ENCODE data around the gene LSM11.
"Not testable (repeated sequence)": the region's sequence is repeated elsewhere in the genome, so short reads cannot be mapped to it uniquely, and the experiment has no call there.

Gene LSM11

DNA sequence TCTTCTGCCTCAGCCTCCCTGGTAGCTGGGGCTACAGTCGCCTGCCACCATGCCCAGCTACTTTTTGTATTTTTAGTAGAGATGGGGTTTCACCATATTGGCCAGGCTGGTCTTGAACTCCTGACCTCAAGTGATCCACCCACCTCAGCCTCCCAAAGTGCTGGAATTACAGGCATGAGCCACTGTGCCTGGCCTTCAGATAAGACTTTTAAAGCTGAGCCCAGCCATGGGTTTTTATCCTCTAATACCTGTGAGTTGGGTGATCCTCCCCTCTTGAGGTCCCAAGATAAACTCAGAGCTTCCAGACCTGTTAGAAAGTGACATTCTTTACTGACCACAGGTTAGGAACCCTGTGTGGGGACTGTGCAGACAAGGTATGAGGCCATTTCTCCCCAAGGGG is 15.7 kb upstream of the LSM11 start:
- H3K27ac Mint-ChIP-seq; DNase-seq (ENCODE audit: low spot score in 2 of 2); ATAC-seq; H3K9me3 Mint-ChIP-seq; H3K4me3 Mint-ChIP-seq: not testable (repeated sequence)
- Mint-ChIP-seq H3K36me3 (peaks cover 17% of the 10 kb centered on the region), H3K4me1 (peaks cover 24% of the 10 kb centered on the region)

DNA sequence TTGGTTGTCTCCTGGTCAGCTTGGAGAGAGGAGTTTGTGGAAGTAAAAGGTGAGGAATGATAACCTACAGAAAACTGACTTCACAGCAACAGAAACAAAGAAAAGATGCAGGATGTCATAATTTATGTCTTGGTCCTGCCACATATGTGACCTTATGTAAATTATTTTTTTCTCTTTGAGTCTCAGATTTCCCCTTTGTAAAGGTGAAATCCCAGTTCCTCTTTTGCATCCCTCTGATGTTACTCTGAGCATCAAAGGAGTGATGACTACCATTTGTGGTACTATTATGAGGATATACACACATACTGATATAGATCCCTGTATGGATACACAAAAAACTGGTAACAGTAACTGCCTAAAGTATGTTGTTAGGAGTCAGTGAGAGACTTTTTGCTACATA is 13.7 kb upstream of the LSM11 start:
- no peaks in the 10 kb centered on the region for H3K9me3 Mint-ChIP-seq
- ATAC-seq (peak; percentile 45), DNase-seq (ENCODE audit: low spot score in 2 of 2) (no peak)
- peaks cover 26% of the 10 kb centered on the region for H3K4me1 Mint-ChIP-seq
- H3K27ac Mint-ChIP-seq: no peak overlapping the region
- H3K4me3 Mint-ChIP-seq: peak overlapping the region; percentile 88
- peaks cover 34% of the 10 kb centered on the region for H3K36me3 Mint-ChIP-seq

DNA sequence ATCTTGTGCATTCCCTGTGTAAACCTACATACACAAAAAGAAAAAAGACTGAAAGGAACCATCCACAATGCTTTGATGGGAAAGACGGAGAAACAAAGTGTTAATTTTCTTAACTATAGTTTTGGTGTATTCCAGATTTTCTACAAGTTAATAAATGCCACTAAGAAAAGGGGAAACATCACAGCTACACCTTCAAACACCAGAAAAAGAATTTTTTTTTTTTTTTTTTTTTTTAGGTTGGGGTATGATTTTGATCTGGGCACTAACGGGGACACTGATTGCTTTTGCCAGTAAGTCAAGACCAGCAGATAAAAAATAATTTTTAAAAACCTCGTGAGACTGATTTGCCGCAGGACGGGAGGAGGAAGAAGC is 12.6 kb upstream of the LSM11 start:
- Mint-ChIP-seq H3K4me1 (peaks cover 26% of the 10 kb centered on the region), H3K36me3 (peaks cover 44% of the 10 kb centered on the region), H3K4me3 (peak overlapping the region; percentile 88), H3K27ac (peak overlapping the region; percentile 96), H3K9me3 (no peaks in the 10 kb centered on the region)
- ATAC-seq (no peak), DNase-seq (ENCODE audit: low spot score in 2 of 2) (no peak)

DNA sequence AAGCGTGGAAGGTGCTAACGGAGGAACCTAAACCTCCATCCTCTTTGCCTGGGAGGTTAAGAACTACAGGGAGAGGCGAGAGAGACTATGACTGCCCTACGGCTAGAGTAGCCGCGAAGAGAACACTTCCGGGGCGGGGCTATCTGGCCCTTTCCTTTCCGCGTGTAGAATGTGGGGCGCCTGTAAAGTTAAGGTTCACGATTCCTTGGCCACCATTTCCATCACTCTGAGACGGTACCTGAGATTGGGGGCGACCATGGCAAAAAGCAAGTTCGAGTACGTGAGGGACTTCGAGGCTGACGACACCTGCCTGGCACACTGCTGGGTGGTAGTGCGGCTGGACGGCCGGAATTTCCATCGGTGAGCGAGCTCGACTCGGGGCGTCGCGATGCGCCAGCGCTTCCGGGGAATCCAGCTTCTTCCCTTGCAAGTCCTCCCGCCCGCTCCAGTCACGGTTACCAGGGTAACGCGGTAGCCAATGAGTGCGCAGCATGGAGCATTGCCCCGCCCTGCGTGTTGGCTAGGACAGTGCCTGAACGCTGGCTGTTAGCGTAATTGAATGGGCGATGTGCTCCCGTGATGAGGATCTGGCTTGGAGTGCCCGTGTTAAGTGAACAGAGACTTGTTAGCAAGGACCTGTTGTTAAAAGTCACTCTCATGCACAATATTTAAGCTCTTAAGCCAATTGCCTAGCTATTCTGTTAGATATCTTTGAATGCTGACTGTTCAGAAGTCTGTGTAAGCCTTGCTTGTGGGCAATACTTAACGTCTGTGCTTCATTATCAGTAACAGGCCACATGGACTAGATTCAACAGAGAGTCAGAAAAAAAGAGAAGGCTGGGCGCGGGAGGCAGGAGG is 12.0 kb upstream of the LSM11 start, which contains the start of gene THG1L:
Gene THG1L, plus strand, starts transcription at position 149 of the 858 bp plus-strand sequence. Its CDS starts 21 bp downstream, at position 170.
- Mint-ChIP-seq H3K9me3 (no peaks in the 10 kb centered on the region), H3K36me3 (peaks cover 51% of the 10 kb centered on the region), H3K4me3 (peak within 1 kb of the TSS; percentile 88), H3K4me1 (peaks cover 26% of the 10 kb centered on the region), H3K27ac (peak within 1 kb of the TSS; percentile 96)
- DNase-seq (ENCODE audit: low spot score in 2 of 2) (peak; percentile 97 to 100), ATAC-seq (peak; percentile 99)

DNA sequence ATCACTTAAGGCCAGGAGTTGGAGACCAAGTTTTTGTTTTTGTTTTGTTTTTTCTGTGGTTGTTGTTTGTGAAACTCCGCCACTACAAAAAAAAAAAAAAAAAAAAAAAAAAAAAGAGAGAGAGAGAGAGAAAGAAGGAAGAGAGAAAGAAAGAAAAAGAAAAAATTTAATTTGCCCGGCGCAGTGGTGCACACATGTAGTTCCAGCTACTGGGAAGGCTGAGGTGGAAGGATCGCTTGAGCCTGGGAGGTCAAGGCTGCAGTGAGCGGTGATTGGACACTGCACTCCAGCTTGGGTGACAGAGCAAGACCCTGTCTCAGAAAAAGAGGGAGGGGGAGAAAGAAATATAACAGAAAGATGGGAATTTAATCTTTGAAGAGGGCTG is 11.4 kb upstream of the LSM11 start:
- Mint-ChIP-seq H3K27ac (no peak overlapping the region), H3K4me1 (peaks cover 26% of the 10 kb centered on the region), H3K4me3 (peak overlapping the region; percentile 88), H3K36me3 (peaks cover 57% of the 10 kb centered on the region), H3K9me3 (no peaks in the 10 kb centered on the region)
- ATAC-seq: no peak
- no peak for DNase-seq (ENCODE audit: low spot score in 2 of 2)

DNA sequence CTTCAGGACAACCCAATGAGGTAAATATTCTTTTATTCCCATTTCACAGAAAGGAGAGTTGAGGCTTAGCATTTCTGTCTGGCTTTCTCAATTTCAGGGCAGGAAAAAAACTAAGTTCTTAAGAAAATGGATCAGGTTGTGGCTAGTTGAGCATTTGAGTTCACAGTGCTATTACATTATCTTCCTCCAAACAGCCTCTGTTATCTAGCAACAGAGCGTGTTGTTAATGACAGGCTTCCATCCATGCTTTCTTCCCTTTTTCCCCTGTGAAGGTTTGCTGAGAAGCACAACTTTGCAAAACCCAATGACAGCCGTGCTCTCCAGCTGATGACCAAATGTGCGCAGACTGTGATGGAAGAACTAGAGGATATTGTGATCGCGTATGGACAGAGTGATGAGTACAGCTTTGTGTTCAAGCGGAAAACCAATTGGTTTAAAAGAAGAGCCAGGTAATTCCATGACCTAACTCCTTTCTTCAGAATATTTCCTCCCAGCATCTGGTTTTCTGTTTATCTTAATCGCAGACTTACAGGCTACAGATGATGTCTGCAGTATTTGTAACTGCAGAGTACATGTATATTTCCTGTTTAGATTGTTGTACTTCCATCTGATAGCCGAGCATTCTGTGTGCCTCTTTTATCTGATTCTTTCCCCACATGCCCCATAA is 10.8 kb upstream of the LSM11 start:
- Mint-ChIP-seq H3K4me3 (no peak overlapping the region), H3K36me3 (peaks cover 63% of the 10 kb centered on the region), H3K4me1 (peaks cover 26% of the 10 kb centered on the region), H3K9me3 (no peaks in the 10 kb centered on the region), H3K27ac (no peak overlapping the region)
- ATAC-seq (no peak), DNase-seq (ENCODE audit: low spot score in 2 of 2) (no peak)

DNA sequence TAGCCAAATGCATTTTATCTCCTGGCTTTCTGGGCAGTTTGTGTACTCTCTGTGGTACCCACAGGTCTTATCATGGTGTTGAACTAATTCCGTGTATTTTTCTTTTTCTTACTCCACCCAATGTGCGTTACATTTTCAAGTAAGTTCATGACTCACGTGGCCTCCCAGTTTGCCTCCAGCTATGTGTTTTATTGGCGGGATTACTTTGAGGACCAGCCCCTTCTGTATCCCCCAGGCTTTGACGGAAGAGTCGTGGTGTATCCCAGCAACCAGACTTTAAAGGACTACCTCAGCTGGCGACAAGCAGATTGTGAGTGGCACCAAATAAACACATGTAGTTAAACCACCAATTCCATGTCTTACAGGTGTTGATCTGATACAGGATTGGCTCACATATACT is 9.1 kb upstream of the LSM11 start:
- no peak overlapping the region for H3K27ac Mint-ChIP-seq
- DNase-seq (ENCODE audit: low spot score in 2 of 2) (no peak), ATAC-seq (no peak)
- H3K4me3 Mint-ChIP-seq: no peak overlapping the region
- H3K4me1 Mint-ChIP-seq: peaks cover 26% of the 10 kb centered on the region
- H3K9me3 Mint-ChIP-seq: no peaks in the 10 kb centered on the region
- H3K36me3 Mint-ChIP-seq: peaks cover 80% of the 10 kb centered on the region

DNA sequence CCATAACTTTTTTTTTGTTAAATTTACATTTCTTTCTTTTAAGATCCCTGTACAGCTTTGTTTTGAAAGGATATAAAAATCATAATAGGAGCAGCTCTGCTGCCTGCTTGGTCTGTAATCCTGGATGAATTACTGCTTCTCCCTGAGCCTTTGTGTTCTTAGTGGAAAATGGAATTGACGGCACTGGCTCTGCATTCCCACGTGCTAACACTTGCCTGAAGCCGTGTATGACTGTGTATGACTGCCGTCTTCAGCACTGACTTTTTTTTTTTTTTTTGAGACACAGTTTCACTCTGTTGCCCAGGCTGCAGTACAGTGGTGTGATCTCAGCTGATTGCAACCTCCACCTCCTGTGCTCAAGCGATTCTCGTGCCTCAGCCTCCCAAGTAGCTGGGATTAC is 7.5 kb upstream of the LSM11 start:
- Mint-ChIP-seq H3K27ac (no peak overlapping the region), H3K4me3 (no peak overlapping the region), H3K4me1 (peaks cover 20% of the 10 kb centered on the region), H3K9me3 (no peaks in the 10 kb centered on the region), H3K36me3 (peaks cover 84% of the 10 kb centered on the region)
- no peak for DNase-seq (ENCODE audit: low spot score in 2 of 2)
- no peak for ATAC-seq

DNA sequence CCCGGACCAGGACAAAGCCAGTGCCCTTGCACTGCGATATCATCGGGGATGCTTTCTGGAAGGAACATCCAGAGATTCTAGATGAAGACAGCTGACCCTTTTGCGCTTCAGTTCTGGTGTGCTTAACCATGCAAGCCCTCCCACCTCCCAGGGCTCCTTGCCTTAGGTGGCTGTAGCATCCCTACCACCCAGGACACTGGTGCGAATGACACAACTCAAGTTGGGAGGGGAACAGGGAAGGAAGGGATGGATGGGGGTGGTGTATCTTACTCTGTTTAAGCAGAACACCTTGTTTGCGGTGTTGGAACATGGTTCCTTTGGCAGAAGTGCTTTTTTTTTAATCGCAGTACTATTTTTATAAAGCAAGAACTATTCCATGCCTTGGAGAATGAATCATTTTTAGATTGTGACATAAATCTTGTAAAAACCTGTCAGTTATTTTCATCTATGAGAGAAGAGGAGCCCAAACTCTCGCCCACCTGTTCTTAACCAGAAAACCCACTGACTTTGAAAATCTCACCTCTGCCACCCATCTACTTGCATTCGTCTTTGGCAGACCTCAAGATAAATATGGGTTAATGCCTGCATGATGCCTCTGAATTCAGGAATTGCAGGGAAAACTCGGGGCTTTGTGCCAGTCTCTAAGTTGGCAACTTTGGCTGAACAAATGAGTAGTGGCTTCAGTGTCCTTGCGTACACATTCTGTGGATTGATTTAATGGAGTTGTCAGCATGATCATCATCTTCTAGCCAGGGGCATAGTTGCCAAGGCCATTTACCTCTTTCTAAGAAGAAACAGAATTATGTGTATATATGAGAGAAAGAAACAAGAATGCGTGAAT is 3.9 kb upstream of the LSM11 start:
- Mint-ChIP-seq H3K36me3 (peaks cover 53% of the 10 kb centered on the region), H3K9me3 (no peaks in the 10 kb centered on the region), H3K4me1 (peaks cover 6% of the 10 kb centered on the region), H3K27ac (no peak overlapping the region), H3K4me3 (no peak overlapping the region)
- no peak for DNase-seq (ENCODE audit: low spot score in 2 of 2)
- no peak for ATAC-seq

DNA sequence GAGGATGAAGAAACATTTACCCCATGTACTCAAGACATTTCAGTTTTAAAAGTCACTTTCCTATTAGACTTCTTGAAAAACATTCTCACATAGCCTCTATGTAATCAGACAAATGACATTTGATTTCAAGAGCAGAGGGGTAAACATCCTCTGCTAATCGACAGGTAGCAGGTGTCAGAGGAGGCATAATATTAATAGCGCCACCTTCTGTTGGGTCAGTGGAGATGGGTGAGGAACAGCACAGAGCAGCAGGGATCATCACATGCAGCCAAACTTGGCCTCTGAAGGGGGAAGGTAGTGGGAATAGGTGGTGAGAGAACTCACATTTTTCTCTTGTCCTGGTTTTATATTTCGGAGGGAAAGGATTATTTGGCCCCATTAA is 3.3 kb upstream of the LSM11 start:
- no peaks in the 10 kb centered on the region for H3K9me3 Mint-ChIP-seq
- H3K36me3 Mint-ChIP-seq: peaks cover 47% of the 10 kb centered on the region
- H3K4me3 Mint-ChIP-seq: no peak overlapping the region
- ATAC-seq: peak; percentile 31
- H3K27ac Mint-ChIP-seq: no peak overlapping the region
- H3K4me1 Mint-ChIP-seq: peaks cover 11% of the 10 kb centered on the region
- no peak for DNase-seq (ENCODE audit: low spot score in 2 of 2)

DNA sequence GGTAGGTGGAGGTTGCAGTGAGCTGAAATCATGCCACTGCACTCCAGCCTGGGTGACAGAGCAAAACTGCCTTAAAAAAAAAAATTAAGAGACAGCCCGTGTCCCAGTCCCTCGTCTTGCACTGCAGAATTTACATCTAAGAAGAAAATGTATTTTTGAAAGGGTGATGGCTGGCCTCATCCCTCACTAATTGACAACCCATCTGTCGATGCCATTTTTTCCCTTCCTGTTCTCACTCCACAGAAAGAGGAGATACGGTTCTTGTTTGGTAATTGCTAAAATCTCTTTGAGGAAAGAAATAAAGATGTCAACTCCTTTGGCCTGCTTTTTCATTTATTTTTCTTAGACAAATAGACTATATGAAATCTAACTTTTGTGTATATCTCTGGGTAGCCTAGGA is 2.4 kb upstream of the LSM11 start:
- ATAC-seq (no peak), DNase-seq (ENCODE audit: low spot score in 2 of 2) (no peak)
- H3K27ac Mint-ChIP-seq: no peak overlapping the region
- H3K9me3 Mint-ChIP-seq: no peaks in the 10 kb centered on the region
- H3K4me1 Mint-ChIP-seq: peaks cover 17% of the 10 kb centered on the region
- H3K4me3 Mint-ChIP-seq: no peak overlapping the region
- H3K36me3 Mint-ChIP-seq: peaks cover 38% of the 10 kb centered on the region

DNA sequence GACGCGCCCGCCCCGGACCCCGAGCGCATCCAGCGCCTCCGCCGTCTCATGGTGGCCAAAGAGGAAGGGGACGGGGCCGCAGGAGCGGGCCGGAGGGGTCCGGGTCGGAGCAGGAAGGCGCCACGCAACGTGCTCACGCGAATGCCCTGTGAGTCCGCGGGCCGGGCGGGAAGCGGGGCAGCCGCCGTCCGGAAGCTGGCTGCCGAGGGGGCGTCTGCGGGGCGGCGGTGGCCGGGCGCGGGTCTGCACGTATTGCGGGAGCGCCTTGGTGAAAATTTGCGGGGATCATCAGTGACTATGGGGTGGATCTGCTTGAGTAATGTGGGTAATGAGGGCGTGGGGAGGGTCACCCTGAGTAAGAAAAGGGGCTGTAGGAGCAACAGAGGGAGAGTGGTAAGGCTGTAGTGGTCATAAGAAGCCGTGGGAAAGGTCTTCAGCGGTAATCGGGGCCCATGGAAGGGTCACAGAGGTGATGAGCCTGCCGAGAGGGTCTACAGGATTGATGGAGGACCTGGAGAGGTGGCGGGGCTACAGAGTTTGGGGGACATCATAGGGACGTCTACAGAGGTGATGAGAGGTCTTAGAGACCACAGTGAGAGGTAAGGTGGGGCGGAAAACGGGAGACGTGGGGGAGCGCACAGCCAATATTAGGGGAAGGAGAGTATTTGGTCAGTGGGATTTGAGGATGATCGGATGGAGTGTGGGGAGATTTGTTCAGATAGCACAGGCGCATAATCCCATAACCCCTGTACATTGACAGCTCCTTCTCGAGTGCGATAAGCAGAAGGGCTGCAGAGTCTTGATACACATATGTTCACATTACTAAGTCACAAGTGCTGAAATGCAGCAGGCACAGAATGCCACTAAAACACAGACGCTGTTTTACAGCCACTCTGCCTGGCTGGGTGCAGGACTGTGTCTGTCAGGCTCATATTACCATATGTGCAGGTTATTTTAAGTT is 819 bp downstream of the LSM11 start:
- DNase-seq (ENCODE audit: low spot score in 2 of 2) (peak; percentile 32 to 69), ATAC-seq (peak; percentile 43)
- H3K9me3 Mint-ChIP-seq: no peaks in the 10 kb centered on the region
- peak overlapping the region; percentile 80 for H3K4me3 Mint-ChIP-seq
- H3K4me1 Mint-ChIP-seq: peaks cover 38% of the 10 kb centered on the region
- H3K27ac Mint-ChIP-seq: peak overlapping the region; percentile 81
- H3K36me3 Mint-ChIP-seq: peaks cover 6% of the 10 kb centered on the region

DNA sequence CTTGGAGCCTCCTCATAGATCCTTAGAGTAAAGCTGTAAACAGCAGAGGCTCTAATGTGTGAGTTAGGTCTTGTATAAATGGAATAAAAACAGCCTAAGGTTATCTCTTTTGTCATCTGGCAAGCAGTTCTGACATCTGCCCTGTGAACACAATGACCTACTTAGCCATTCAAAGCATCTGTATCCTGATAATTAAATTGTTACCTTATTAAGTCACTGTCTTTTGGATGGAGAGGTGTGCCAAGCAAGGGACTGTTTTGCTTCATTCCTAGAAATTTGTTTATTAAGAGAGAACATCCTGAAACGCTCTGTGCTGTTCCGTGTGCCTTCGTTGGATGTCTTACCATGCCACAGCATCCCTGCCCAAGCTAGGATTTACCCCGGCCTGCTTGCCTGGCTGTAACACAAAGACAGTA is 1.5 kb downstream of the LSM11 start:
- no peaks in the 10 kb centered on the region for H3K9me3 Mint-ChIP-seq
- H3K4me1 Mint-ChIP-seq: peaks cover 43% of the 10 kb centered on the region
- H3K36me3 Mint-ChIP-seq: no peaks in the 10 kb centered on the region
- no peak for ATAC-seq
- no peak overlapping the region for H3K27ac Mint-ChIP-seq
- H3K4me3 Mint-ChIP-seq: peak overlapping the region; percentile 80
- no peak for DNase-seq (ENCODE audit: low spot score in 2 of 2)

DNA sequence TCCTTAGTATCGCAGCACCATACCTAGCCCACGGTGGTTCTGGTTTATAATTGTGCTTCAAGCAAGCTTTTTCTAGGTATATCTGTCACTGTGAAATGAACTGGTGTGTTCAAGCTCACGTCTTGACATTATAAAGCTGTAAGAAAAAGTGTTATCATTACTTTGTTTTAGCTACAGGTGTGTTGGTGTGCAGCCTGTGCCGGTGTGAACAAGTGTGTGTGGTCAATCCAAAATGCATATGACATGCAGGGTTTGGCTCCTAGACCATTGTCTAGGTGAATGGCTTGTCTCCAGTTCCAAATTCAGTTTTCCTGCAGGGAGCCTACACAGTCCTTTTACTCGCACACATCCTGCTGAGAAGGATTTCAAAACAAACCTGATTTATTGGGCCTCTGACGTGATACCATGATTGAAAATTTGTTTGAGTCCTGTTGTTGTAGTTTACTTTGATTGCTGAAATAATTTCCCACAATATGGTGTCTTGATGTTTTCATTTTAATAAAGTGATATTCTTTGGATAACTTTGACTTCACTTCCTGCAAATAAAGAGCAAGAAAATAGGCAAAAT is 3.7 kb downstream of the LSM11 start:
- DNase-seq (ENCODE audit: low spot score in 2 of 2) (no peak), ATAC-seq (no peak)
- no peak overlapping the region for H3K27ac Mint-ChIP-seq
- H3K4me3 Mint-ChIP-seq: no peak overlapping the region
- H3K9me3 Mint-ChIP-seq: no peaks in the 10 kb centered on the region
- peaks cover 12% of the 10 kb centered on the region for H3K36me3 Mint-ChIP-seq
- H3K4me1 Mint-ChIP-seq: peaks cover 43% of the 10 kb centered on the region

Measured in stimulated activated effector memory CD8-positive, alpha-beta T cell treated with anti-CD3 and anti-CD28 coated beads, Interleukin-12 subunit alpha, Interleukin-12 subunit beta, amount 100 ng/mL, for 72 hours (primary cell).